Immature natural killer cell (primary cell): ENCODE results near the gene CHST15. TPM values are rescaled to one million over a fixed set of nuclear protein-coding genes. Genes with fewer than 3 reads are reported as not detected.

ENCODE experiments used
- DNase-seq, 3 donors: peaks; one replicate each; pipeline ENCODE4 v3.0.0; 2022; ENCODE audit warnings: mixed read lengths in 1 of 3
- H3K27ac Mint-ChIP-seq, 6 donors: one replicate each; pipeline ENCODE4 v1.8.0; 2020; ENCODE audit warnings: mixed read lengths in 6 of 6, mild to moderate bottlenecking in 5 of 6, inconsistent platforms in 4 of 6, moderate library complexity in 3 of 6
- H3K27me3 Mint-ChIP-seq, 3 donors: one replicate each; pipeline ENCODE4 v1.8.0; 2020 to 2021; ENCODE audit warnings: low read depth in 3 of 3, mild to moderate bottlenecking in 3 of 3, mixed read lengths in 3 of 3, moderate library complexity in 3 of 3, inconsistent platforms in 1 of 3
- H3K36me3 Mint-ChIP-seq, 3 donors: one replicate each; pipeline ENCODE4 v1.8.0; 2020; ENCODE audit warnings: mixed read lengths in 3 of 3, inconsistent platforms in 2 of 3, mild to moderate bottlenecking in 2 of 3
- H3K4me1 Mint-ChIP-seq, 2 donors: one replicate each; pipeline ENCODE4 v1.8.0; 2020; ENCODE audit warnings: inconsistent platforms in 2 of 2, mild to moderate bottlenecking in 2 of 2, mixed read lengths in 2 of 2, moderate library complexity in 1 of 2
- H3K4me3 Mint-ChIP-seq, 5 donors: one replicate each; pipeline ENCODE4 v1.8.0; 2020; ENCODE audit warnings: mild to moderate bottlenecking in 5 of 5, mixed read lengths in 5 of 5, inconsistent platforms in 3 of 5, moderate library complexity in 3 of 5
- H3K9me3 Mint-ChIP-seq, 6 donors: one replicate each; pipeline ENCODE4 v1.8.0; 2020; ENCODE audit warnings: mild to moderate bottlenecking in 6 of 6, mixed read lengths in 6 of 6, inconsistent platforms in 4 of 6, moderate library complexity in 3 of 6
- polyA plus RNA-seq, 3 donors: library from polyadenylated mRNA; unstranded; fragments of 300-500 nt; fragmentation: Illumina TruSeq; gene quantifications; one replicate each; pipeline ENCODE4 v1.2.3, GENCODE V29; 2021

The CHST15 gene
- polyA plus RNA-seq, 3 donors from 2014 or later: 0.07 to 0.20 (median 0.08) TPM

DNA sequence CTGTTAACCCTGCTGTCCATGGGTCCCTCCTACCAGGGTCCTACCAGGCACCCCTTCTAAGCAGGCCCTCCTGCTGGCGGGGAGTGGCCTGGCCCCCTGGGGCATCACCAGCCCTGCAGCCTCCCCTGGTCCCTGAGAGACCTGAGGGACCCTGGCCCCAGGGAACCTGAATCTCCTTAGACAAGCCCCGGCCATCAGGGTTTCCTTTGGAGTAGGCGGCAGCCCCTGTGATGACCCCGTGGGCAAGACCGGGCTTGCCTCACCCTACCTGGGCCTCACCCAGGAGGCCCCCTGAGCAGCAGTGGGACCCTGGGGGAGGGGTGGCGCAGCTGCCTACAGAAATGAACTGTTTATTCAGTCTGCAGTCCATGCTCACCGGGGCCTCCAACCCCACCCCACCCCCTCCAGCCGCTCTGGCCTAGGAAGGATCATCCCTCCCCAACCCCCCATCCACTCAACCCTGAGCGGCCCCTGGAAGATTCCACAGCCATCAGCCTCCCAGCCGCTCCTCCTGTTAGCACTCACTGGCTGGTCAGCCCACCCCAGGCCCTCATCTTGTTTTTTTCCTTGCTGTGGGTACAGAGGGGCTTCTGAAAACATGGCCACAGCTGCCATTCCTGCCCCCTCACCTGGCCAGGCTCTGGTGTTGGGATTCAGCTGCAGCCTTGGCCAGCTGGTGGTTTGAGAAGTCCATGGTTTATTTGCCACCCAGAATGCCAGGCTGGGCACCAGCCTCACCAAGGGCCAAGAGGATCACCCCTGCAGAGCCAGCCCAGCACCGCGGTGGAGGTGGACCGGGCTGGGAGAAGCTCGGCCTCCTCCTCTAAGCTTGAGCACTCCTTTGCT, 34.8 kb upstream of the CHST15 start:
- H3K4me1 Mint-ChIP-seq: no peaks in the 10 kb centered on the region
- H3K36me3 Mint-ChIP-seq: no peaks in the 10 kb centered on the region
- no peak overlapping the region for H3K27ac Mint-ChIP-seq
- peaks cover 0 to 3% (median 2%) of the 10 kb centered on the region in 3 donors for H3K27me3 Mint-ChIP-seq
- H3K4me3 Mint-ChIP-seq: no peak overlapping the region
- no peaks in the 10 kb centered on the region for H3K9me3 Mint-ChIP-seq
- DNase-seq: no peak

DNA sequence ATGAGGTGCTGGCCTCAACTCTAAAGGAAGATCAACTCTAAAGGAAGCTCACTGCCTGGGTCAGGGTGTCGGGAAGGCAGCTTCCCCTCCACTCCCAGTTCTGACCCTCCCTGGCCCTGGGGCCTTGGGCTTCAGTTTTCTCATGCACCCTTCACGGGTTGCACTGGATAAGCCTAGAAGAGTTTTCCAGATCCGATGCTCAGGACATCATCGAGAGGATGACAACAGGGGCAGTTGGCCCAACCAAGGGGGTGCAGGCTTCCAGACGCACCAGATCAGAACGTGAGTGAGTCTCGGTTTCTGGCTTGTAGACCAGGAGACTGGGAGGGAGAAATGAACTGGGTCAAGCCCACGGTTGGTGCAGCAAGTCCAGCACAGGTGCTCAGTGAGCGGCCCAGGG, 34.2 kb upstream of the CHST15 start:
- Mint-ChIP-seq H3K4me1 (no peaks in the 10 kb centered on the region), H3K36me3 (no peaks in the 10 kb centered on the region), H3K4me3 (no peak overlapping the region)

DNA sequence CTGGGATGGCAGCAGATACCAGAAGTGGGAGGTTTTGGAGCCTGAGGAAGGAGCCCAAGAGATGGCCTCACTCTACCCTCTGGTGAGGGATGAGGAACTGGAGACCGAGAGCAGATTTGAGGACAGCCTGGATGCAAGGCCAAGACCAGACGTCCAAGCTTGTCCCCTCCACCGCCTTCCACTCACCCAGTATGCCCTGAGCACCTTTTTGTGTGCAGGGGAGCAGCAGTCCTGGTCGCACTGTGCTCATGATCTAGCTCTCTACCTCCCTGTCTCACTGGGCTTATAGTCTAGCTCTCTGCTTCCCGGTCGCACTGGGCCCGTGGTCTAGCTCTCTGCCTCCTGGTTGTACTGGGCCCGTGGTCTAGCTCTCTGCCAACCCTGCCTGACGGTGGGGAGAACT, 33.6 kb upstream of the CHST15 start:
- peaks cover 0 to 3% (median 2%) of the 10 kb centered on the region in 3 donors for H3K27me3 Mint-ChIP-seq
- no peak for DNase-seq
- no peaks in the 10 kb centered on the region for H3K9me3 Mint-ChIP-seq
- no peak overlapping the region for H3K27ac Mint-ChIP-seq
- no peaks in the 10 kb centered on the region for H3K4me1 Mint-ChIP-seq
- H3K4me3 Mint-ChIP-seq: no peak overlapping the region
- no peaks in the 10 kb centered on the region for H3K36me3 Mint-ChIP-seq

More for the DNA sequence above, 34.2 kb upstream of the CHST15 start:
- no peak for DNase-seq
- peaks cover 0 to 3% (median 2%) of the 10 kb centered on the region in 3 donors for H3K27me3 Mint-ChIP-seq
- H3K27ac Mint-ChIP-seq: no peak overlapping the region
- H3K9me3 Mint-ChIP-seq: no peaks in the 10 kb centered on the region

DNA sequence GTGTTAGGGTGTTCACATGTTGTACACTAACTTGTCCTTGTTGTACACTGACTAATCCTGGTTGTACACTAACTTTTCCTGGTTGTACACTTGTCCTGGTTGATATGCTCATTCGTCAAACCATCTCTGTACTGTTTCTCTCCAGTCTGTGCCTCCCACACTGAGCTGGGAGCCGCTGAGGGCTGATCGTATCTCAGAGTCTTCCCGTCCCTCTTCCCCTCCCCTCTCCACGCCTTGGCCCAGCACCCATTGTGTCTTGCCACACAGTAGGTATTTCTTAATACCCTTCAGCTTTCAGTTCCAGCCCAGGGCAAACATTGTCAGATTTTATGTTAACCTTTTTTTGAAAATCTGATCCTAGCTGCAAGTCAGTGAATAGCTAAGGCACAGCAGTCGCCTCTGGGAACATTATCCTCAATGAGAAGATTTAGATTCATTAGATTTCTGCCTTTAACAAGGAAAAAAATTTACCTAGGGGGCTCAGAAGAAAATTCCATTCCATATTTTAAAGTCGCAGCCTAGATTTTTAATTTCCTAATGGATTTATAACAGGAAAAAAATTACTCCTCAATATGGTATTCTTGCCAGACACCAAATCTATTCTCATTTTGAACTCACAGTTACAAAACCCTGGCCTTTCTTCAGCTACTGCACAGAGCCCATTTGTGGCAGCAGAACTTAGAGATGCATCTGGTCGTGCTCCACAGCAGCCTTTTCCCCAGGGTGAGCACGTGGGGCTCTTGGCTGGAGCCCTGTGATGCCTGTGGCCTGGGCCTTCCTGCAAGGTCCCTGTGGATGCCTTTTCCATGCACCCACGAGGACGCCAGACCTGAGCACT, 33.0 kb upstream of the CHST15 start:
- no peaks in the 10 kb centered on the region for H3K4me1 Mint-ChIP-seq
- H3K36me3 Mint-ChIP-seq: no peaks in the 10 kb centered on the region
- H3K4me3 Mint-ChIP-seq: no peak overlapping the region
- no peak for DNase-seq
- H3K27ac Mint-ChIP-seq: no peak overlapping the region
- no peaks in the 10 kb centered on the region for H3K9me3 Mint-ChIP-seq
- H3K27me3 Mint-ChIP-seq: peaks cover 0 to 3% (median 3%) of the 10 kb centered on the region in 3 donors

DNA sequence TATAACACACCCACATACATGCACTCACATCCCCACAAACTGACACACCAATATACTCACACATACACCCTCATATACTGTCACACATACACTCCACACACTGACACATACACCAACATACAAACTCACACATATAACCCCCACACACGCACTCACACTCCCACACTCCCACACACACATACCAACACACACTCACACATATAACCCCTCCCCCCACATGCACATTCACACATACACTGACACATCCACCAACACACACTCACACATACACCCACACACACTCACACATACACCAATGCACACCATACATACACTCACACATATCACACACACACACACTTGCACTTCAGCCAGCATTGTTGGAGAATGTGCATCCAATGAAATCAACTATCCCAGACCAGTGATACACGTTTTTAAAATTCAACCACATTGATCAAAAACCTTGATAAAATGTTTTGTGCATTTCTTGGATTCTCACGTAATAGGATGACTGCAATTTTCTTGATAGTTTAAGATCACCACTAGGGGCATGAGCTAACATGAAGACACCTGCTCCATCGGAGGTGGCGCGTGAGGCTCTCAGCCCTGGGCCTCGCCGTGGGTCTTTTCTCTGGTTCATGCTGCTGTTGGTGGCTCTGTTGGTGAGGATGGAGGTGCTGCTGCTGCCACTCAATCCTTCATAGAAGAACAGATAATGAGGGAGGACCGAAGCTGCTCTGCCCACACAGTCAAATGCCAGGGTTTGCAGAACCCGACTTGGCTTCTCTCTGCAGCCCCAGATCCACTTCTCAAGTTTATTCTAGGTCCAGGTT, 32.1 kb upstream of the CHST15 start:
- Mint-ChIP-seq H3K4me3 (no peak overlapping the region), H3K9me3 (no peaks in the 10 kb centered on the region), H3K4me1 (no peaks in the 10 kb centered on the region), H3K36me3 (no peaks in the 10 kb centered on the region), H3K27me3 (peaks cover 0 to 2% (median 0%) of the 10 kb centered on the region in 3 donors), H3K27ac (no peak overlapping the region)
- no peak for DNase-seq

DNA sequence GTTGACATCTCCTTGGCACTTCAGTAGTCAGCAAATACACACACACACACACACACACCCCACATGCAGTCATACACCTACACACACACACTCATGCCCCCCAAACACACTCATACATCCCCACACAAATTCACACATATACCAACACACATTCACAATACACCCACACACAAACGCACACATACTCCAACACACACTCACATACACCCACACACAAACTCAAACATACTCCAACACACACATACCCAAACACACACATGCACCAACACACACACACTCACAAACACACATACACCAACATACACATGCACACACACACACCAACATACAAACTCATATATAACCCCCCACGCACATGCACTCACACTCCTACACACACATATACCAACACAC, 31.4 kb upstream of the CHST15 start:
- no peaks in the 10 kb centered on the region for H3K4me1 Mint-ChIP-seq
- H3K36me3 Mint-ChIP-seq: no peaks in the 10 kb centered on the region
- H3K9me3 Mint-ChIP-seq: no peaks in the 10 kb centered on the region
- no peak overlapping the region for H3K4me3 Mint-ChIP-seq
- no peak for DNase-seq
- H3K27ac Mint-ChIP-seq: no peak overlapping the region
- peaks cover 0 to 2% (median 0%) of the 10 kb centered on the region in 3 donors for H3K27me3 Mint-ChIP-seq

DNA sequence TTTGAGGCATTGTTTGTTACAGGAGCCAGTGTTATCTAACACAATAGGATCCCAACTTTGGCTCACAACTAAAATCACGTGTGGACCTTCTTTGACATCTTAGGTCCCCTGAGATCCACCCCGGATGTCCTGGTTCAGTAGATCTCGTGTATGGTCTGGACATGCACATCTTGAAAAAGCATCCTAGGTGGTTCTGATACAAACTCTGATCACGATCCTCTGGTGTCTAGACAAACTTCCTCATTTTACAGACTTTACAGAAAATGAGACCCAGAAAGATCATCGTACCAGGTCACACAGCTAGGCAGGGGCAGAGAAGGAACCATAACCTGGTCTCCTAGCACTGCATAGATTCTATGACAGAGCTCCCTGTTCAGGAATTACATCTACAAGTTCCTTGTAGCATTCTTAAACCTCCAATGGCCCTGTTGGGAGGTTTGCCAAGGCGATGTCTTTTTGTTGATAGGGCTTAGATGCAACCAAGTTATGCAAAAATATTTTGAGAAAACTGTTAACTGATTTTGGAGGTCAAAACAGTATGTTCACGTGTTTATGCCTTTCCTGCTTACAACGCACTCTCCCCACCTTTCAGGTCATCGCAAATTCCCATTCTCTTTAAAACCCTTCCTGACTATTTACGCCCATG, 30.8 kb upstream of the CHST15 start:
- Mint-ChIP-seq H3K27ac (no peak overlapping the region), H3K4me3 (no peak overlapping the region), H3K9me3 (no peaks in the 10 kb centered on the region), H3K4me1 (no peaks in the 10 kb centered on the region), H3K27me3 (peaks cover 0 to 2% (median 0%) of the 10 kb centered on the region in 3 donors), H3K36me3 (no peaks in the 10 kb centered on the region)
- DNase-seq: no peak

DNA sequence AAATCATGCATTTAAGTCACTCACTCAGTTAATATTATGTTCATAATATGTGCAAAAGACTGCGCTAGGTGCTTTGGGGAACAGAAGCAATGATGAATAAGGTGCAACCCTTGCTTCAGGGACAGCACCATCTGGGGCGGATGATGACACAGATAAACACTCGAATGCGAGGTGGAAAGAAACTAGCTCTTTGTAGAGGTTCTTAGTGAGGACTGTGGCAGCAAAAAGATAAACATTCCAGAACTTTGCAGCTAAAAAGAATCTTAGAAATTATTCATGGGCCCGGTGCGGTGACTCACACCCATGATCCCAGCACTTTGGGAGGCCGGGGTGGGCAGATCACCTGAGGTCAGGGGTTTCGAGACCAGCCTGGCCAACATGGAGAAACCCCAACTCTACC, 29.8 kb upstream of the CHST15 start:
- H3K4me1 Mint-ChIP-seq: no peaks in the 10 kb centered on the region
- H3K27me3 Mint-ChIP-seq: peaks cover 0 to 2% (median 0%) of the 10 kb centered on the region in 3 donors
- H3K27ac Mint-ChIP-seq: no peak overlapping the region
- no peak overlapping the region for H3K4me3 Mint-ChIP-seq
- no peaks in the 10 kb centered on the region for H3K9me3 Mint-ChIP-seq
- no peak for DNase-seq
- H3K36me3 Mint-ChIP-seq: no peaks in the 10 kb centered on the region

DNA sequence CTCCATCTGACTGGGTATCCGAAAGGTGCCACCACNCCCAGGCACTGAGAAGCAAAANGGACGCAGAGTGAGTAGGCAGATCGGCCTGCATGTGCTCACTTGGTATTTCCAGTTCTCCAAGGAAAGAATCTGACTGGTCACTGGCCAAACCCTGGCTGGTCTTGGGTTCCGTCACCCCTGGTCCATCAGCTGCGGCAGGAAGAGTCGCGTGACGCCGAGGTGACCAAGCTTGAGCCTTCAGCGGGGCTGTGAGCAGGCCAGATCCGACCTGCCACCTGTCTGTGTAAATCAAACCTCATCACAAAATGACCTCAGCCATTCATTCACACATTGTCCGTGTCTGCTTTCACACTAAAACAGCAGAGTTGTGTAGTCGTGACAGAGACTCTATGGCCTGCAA, 28.8 kb upstream of the CHST15 start:
- DNase-seq: no peak
- Mint-ChIP-seq H3K27me3 (peaks cover 0 to 2% (median 0%) of the 10 kb centered on the region in 3 donors), H3K36me3 (no peaks in the 10 kb centered on the region), H3K4me1 (no peaks in the 10 kb centered on the region), H3K27ac (no peak overlapping the region), H3K9me3 (no peaks in the 10 kb centered on the region), H3K4me3 (no peak overlapping the region)

DNA sequence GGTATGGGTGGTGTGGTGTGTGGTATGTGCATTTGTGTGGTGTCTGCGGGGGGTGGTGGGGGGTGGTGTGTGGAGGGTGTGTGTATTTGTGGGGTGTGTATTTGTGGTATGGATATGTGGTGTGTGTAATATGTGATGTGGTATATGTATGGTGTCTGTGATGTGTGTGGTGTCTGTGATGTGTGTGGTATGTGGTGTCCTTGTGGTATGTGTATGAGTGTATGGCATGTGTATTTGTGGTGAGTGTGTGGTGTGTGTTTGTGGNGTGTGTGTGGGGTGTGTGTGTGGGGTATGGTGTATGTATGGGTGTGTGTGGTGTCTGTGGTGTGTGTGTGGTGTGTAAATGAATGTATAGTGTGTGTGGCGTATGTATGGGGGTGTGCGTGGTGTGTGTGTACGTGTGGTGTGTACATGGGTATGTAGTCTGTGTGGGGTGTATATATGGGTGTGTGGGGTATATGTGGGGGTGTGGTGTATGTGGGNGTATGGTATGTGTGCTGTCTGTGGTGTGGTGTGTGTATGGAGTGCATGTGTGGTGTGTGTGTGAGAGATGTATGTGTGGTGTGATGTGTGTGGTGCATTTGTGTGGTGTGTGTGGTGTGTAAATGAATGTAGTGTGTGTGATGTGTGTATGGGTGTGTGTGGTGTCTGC, 27.1 kb upstream of the CHST15 start:
- peaks cover 0 to 4% (median 3%) of the 10 kb centered on the region in 3 donors for H3K27me3 Mint-ChIP-seq
- H3K36me3 Mint-ChIP-seq: no peaks in the 10 kb centered on the region
- no peak overlapping the region for H3K27ac Mint-ChIP-seq
- H3K9me3 Mint-ChIP-seq: no peaks in the 10 kb centered on the region
- H3K4me1 Mint-ChIP-seq: no peaks in the 10 kb centered on the region
- no peak for DNase-seq
- H3K4me3 Mint-ChIP-seq: no peak overlapping the region

DNA sequence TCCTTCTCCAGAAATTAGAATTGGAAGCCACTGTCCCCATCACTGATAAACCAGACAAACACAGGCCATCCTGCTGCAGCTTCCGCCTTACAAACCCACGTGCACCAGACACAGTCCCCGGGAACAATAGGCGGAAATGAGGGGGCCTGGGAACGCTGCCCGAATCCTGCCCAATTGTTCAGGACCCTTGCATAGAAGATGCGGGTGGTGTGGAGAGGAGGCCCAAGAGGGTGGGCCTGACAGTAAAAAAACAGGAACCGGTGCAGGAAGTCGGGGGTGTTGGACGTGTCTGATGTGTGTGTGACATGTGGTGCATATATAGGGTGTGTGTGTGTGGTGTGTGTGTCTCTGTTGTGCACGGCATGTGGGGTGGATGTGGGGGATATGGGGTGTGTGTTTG, 26.5 kb upstream of the CHST15 start:
- Mint-ChIP-seq H3K4me3 (no peak overlapping the region), H3K9me3 (no peaks in the 10 kb centered on the region), H3K36me3 (no peaks in the 10 kb centered on the region), H3K27me3 (peaks cover 0 to 4% (median 4%) of the 10 kb centered on the region in 3 donors), H3K27ac (no peak overlapping the region), H3K4me1 (no peaks in the 10 kb centered on the region)
- DNase-seq: no peak

DNA sequence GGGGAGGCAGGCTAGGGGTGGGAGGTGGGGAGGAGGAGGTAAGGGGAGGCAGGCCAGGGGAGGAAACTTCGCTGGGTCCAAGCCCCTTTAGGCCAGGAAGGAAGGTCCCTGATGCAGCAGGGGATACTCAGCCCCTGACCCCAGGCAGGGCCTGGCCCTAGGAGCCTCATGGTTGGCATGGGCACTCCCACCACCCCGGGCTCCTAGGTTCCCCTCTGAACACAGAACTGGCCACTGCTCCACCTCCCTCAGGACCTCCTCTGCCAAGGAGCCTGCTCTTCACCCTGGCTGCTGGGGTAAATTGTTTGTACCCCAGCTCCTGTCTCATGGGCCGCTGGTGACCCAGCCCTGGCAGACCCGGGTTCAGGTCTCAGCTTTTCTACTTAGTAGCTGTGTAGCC, 25.8 kb upstream of the CHST15 start:
- no peak for DNase-seq
- H3K4me3 Mint-ChIP-seq: no peak overlapping the region
- no peaks in the 10 kb centered on the region for H3K4me1 Mint-ChIP-seq
- no peaks in the 10 kb centered on the region for H3K36me3 Mint-ChIP-seq
- H3K9me3 Mint-ChIP-seq: no peaks in the 10 kb centered on the region
- peaks cover 0 to 6% (median 4%) of the 10 kb centered on the region in 3 donors for H3K27me3 Mint-ChIP-seq
- no peak overlapping the region for H3K27ac Mint-ChIP-seq

DNA sequence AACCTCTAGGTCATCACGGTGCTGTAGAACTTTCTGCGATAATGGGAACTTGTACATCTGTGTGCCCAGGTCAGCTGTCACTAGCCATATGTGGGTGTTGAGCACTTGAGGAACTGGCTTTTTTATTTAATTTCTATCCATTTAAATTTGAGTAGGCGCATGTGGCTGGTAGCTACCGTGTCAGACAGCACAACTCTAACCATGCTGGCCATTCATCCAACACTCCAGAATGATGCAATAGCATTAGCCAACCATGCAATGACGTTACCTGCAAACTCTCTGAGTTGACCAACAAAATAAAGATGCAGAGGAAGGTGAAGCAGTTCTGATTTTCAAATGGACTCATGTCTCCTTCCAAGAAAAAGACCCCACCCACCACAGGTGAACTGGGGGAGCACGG, 24.4 kb upstream of the CHST15 start:
- DNase-seq: no peak
- H3K9me3 Mint-ChIP-seq: no peaks in the 10 kb centered on the region
- H3K27me3 Mint-ChIP-seq: peaks cover 0 to 6% (median 4%) of the 10 kb centered on the region in 3 donors
- no peak overlapping the region for H3K27ac Mint-ChIP-seq
- no peaks in the 10 kb centered on the region for H3K36me3 Mint-ChIP-seq
- H3K4me1 Mint-ChIP-seq: no peaks in the 10 kb centered on the region
- H3K4me3 Mint-ChIP-seq: no peak overlapping the region
